ENCODE measurements around the gene SPOCK1.

- TF ChIP-seq CTCF (IDR thresholded peaks at IDR 0.05; ENCODE audit: poor library complexity) (no peak), EZH2 (IDR thresholded peaks at IDR 0.05; ENCODE audit: borderline replicate concordance) (no peak), EZH2phosphoT487 (IDR thresholded peaks at IDR 0.05; ENCODE audit: low read depth, severe bottlenecking, unreplicated experiment) (no peak)
Observed at GRCh38 chr5:137347865-137348264, 151.3 kb downstream of the SPOCK1 start.

Data from hepatocyte (in vitro differentiated cells).